Endothelial cell (in vitro differentiated cells): ENCODE measurements around the gene SERPINB10. TPM values are rescaled to one million over a fixed set of nuclear protein-coding genes. Genes with fewer than 3 reads are reported as not detected.

Experiments used
- DNase-seq: peaks from one replicate; pipeline ENCODE4 v3.0.0; 2021; ENCODE audit warnings: low spot score
- H3K27ac Mint-ChIP-seq: one replicate; pipeline ENCODE4 v1.8.0; 2021; ENCODE audit warnings: mixed read lengths, inconsistent platforms; ENCODE audit not compliant: unreplicated experiment
- H3K27me3 Mint-ChIP-seq: one replicate; pipeline ENCODE4 v1.8.0; 2021; ENCODE audit warnings: mild to moderate bottlenecking, moderate library complexity, mixed read lengths, inconsistent platforms; ENCODE audit not compliant: unreplicated experiment
- H3K36me3 Mint-ChIP-seq: one replicate; pipeline ENCODE4 v1.8.0; 2021; ENCODE audit warnings: mild to moderate bottlenecking, low read depth, mixed read lengths, inconsistent platforms; ENCODE audit not compliant: unreplicated experiment
- H3K4me1 Mint-ChIP-seq: one replicate; pipeline ENCODE4 v1.8.0; 2021; ENCODE audit warnings: mild to moderate bottlenecking, mixed read lengths, inconsistent platforms; ENCODE audit not compliant: unreplicated experiment
- H3K4me3 Mint-ChIP-seq: one replicate; pipeline ENCODE4 v1.8.0; 2021; ENCODE audit warnings: mild to moderate bottlenecking, mixed read lengths, inconsistent platforms; ENCODE audit not compliant: unreplicated experiment
- H3K9me3 Mint-ChIP-seq: one replicate; pipeline ENCODE4 v1.8.0; 2021; ENCODE audit warnings: mixed read lengths, inconsistent platforms; ENCODE audit not compliant: unreplicated experiment
- long read RNA-seq: library from polyadenylated mRNA; unstranded; transcript quantifications from one replicate; pipeline ENCODE4 v2.0.0, GENCODE V29; 2020; ENCODE audit not compliant: unreplicated experiment
- total RNA-seq: library from RNA; stranded (reverse); fragmentation: NEBNext Ultra II Directional; extraction: Animal tissue kit (Norgen Biotek cat#: 25700); gene quantifications from one replicate; pipeline ENCODE4 v1.2.1, GENCODE V29; 2021; ENCODE audit not compliant: unreplicated experiment
- TF ChIP-seq, protein P1 (sequence below): fragments of 200-600 bp; sonication (generic); IDR thresholded peaks from one replicate; pipeline ENCODE4 v1.5.0; 2021; ENCODE audit warnings: antibody characterized with exemption; ENCODE audit not compliant: unreplicated experiment

The SERPINB10 gene
- total RNA-seq: not detected
- long read RNA-seq: 0 reads

DNA sequence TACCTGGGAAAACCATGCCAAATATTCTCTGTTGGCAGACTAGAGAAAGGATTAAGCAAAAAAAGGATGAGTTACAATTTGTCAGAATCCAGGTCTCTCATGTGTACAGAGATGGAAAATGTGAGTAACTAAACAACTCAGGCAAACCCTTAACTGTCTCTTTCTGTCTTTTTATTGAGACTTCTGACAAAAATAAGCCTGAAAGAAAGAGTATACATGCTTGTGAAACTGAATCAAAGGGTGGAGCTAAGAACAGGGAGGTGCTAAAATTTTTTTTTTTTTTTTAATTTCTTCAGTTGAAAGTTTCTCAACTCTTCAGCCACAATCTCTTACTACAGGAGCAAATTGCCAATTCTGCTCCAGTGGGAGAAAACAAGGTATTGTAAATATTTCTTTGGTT is at the start of gene SERPINB10:
Gene SERPINB10, plus strand, starts transcription at position 295 of the 400 bp plus-strand sequence. CDS start 7,553 bp downstream, outside the sequence.
- Mint-ChIP-seq H3K27me3 (no peaks in the 10 kb centered on the region), H3K4me1 (no peaks in the 10 kb centered on the region), H3K4me3 (no peak within 1 kb of the TSS), H3K36me3 (no peaks in the 10 kb centered on the region), H3K27ac (no peak within 1 kb of the TSS), H3K9me3 (no peaks in the 10 kb centered on the region)
- TF ChIP-seq, protein P1, sequence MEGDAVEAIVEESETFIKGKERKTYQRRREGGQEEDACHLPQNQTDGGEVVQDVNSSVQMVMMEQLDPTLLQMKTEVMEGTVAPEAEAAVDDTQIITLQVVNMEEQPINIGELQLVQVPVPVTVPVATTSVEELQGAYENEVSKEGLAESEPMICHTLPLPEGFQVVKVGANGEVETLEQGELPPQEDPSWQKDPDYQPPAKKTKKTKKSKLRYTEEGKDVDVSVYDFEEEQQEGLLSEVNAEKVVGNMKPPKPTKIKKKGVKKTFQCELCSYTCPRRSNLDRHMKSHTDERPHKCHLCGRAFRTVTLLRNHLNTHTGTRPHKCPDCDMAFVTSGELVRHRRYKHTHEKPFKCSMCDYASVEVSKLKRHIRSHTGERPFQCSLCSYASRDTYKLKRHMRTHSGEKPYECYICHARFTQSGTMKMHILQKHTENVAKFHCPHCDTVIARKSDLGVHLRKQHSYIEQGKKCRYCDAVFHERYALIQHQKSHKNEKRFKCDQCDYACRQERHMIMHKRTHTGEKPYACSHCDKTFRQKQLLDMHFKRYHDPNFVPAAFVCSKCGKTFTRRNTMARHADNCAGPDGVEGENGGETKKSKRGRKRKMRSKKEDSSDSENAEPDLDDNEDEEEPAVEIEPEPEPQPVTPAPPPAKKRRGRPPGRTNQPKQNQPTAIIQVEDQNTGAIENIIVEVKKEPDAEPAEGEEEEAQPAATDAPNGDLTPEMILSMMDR: no peak
- DNase-seq: no peak

DNA sequence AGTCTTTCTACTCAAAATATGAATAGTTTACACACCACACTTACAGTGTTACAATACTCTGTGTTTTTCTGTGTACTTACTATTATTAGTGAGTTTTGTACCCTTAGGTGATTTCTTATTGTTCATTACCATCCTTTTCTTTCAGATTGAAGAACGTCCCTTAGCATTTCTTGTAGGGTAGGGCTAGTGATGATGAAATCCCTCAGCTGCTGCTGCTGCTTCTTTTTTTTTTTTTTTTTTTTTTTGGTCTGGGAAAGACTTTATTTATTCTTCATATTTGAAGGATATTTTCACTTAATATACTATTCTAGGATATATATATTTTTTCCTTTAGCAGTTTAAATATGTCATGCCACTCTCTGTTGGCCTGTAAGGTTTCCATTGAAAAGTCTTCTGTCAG is 49.3 kb upstream of the SERPINB10 start:
- no peak for DNase-seq

GRCh38 chr18:63859781-63860475 is 47.8 kb upstream of the SERPINB10 start:
- no peak overlapping the region for H3K27ac Mint-ChIP-seq

More for the DNA sequence above, 49.3 kb upstream of the SERPINB10 start:
- H3K9me3 Mint-ChIP-seq: no peaks in the 10 kb centered on the region
- H3K36me3 Mint-ChIP-seq: no peaks in the 10 kb centered on the region
- TF ChIP-seq, protein P1: no peak
- no peak overlapping the region for H3K27ac Mint-ChIP-seq
- no peak overlapping the region for H3K4me3 Mint-ChIP-seq
- H3K27me3 Mint-ChIP-seq: no peaks in the 10 kb centered on the region
- H3K4me1 Mint-ChIP-seq: no peaks in the 10 kb centered on the region

DNA sequence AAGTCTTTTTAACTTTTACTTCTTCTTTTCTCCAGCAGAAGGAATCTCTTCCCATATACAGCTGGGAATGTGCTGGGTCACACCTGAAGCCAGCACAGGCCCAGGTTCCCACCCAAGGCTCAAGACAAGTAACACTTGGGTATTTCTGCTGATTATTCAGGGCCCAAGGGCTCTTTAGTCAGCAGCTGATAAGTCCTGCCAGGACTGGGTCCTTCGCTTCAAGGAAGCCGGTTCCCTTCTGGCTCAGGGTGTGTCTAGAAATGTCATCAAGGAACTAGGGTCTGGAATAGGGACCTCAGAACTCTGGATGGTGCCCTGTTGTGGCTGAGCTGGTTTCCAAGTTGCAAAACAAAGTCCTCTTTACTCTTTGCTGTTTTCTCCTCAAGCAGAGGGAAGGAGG is 47.2 kb upstream of the SERPINB10 start:
- no peak overlapping the region for H3K27ac Mint-ChIP-seq
- no peaks in the 10 kb centered on the region for H3K27me3 Mint-ChIP-seq
- no peak for DNase-seq
- no peak overlapping the region for H3K4me3 Mint-ChIP-seq
- H3K4me1 Mint-ChIP-seq: no peaks in the 10 kb centered on the region
- H3K36me3 Mint-ChIP-seq: no peaks in the 10 kb centered on the region
- TF ChIP-seq, protein P1: no peak
- no peaks in the 10 kb centered on the region for H3K9me3 Mint-ChIP-seq

More at GRCh38 chr18:63859781-63860475, 47.8 kb upstream of the SERPINB10 start:
- TF ChIP-seq, protein P1: no peak
- DNase-seq: no peak
- H3K4me3 Mint-ChIP-seq: no peak overlapping the region
- H3K36me3 Mint-ChIP-seq: no peaks in the 10 kb centered on the region
- no peaks in the 10 kb centered on the region for H3K27me3 Mint-ChIP-seq
- no peaks in the 10 kb centered on the region for H3K9me3 Mint-ChIP-seq
- H3K4me1 Mint-ChIP-seq: no peaks in the 10 kb centered on the region

- no peak overlapping the region for H3K27ac Mint-ChIP-seq
- no peaks in the 10 kb centered on the region for H3K36me3 Mint-ChIP-seq
- H3K9me3 Mint-ChIP-seq: no peaks in the 10 kb centered on the region
- DNase-seq: no peak
- TF ChIP-seq, protein P1: no peak
- H3K4me1 Mint-ChIP-seq: no peaks in the 10 kb centered on the region
- H3K4me3 Mint-ChIP-seq: no peak overlapping the region
- peaks cover 3% of the 10 kb centered on the region for H3K27me3 Mint-ChIP-seq
These were observed 40.2 kb upstream of the SERPINB10 start for GRCh38 chr18:63867368-63868125.
